SK-N-SH treated with all-trans-retinoic acid at 6 μM for 48 hours (cell line): Measurements from ENCODE around the gene PRKAB2.
"Not testable (repeated sequence)": the region's sequence is repeated elsewhere in the genome, so short reads cannot be mapped to it uniquely, and the experiment has no call there.

Experiments used
- ATAC-seq: fragments of 200-7000 bp; cut with Tn5 transposase; 3 replicates; pipeline ENCODE4 v1.9.1; 2020; ENCODE audit warnings: mild to moderate bottlenecking, moderate library complexity
- ARNTL ChIP-seq: fragments of 450-650 bp; formaldehyde crosslinking; IDR thresholded peaks from 2 replicates; pipeline ENCODE4 v1.5.0; 2020; ENCODE audit warnings: low read depth, mild to moderate bottlenecking, moderate library complexity, borderline replicate concordance
- BACH2 ChIP-seq: fragments of 250-450 bp; sonication (Bioruptor Pico); IDR thresholded peaks from 2 replicates; pipeline ENCODE4 v1.9.0; 2021; ENCODE audit warnings: mild to moderate bottlenecking, borderline replicate concordance
- CSDC2 ChIP-seq: fragments of 250-450 bp; sonication (Bioruptor Pico); IDR thresholded peaks from 2 replicates; pipeline ENCODE4 v1.5.0; 2020; ENCODE audit warnings: mild to moderate bottlenecking, moderate library complexity
- ESRRG ChIP-seq: fragments of 250-450 bp; sonication (Bioruptor Pico); IDR thresholded peaks from 2 replicates; pipeline ENCODE4 v1.6.1; 2021; ENCODE audit warnings: mild to moderate bottlenecking
- GLIS3 ChIP-seq: fragments of 250-450 bp; sonication (Bioruptor Pico); IDR thresholded peaks from 2 replicates; pipeline ENCODE4 v1.5.0; 2020; ENCODE audit warnings: mild to moderate bottlenecking, moderate library complexity
- ISL1 ChIP-seq: fragments of 250-450 bp; sonication (Bioruptor Pico); IDR thresholded peaks from 2 replicates; pipeline ENCODE4 v2.1.2; 2022; ENCODE audit warnings: mild to moderate bottlenecking, moderate library complexity
- OSR1 ChIP-seq: fragments of 250-450 bp; sonication (Bioruptor Pico); IDR thresholded peaks from 2 replicates; pipeline ENCODE4 v1.8.0; 2022; ENCODE audit warnings: moderate library complexity, mild to moderate bottlenecking, inconsistent platforms
- PPARA ChIP-seq: fragments of 250-450 bp; sonication (Bioruptor Pico); IDR thresholded peaks from 2 replicates; pipeline ENCODE4 v1.5.0; 2020; ENCODE audit warnings: mild to moderate bottlenecking, borderline replicate concordance
- RARB ChIP-seq: fragments of 250-450 bp; sonication (Bioruptor Pico); IDR thresholded peaks from 2 replicates; pipeline ENCODE4 v1.8.0; 2021; ENCODE audit warnings: mild to moderate bottlenecking, moderate library complexity
- TCF4 ChIP-seq: fragments of 250-450 bp; sonication (Bioruptor Pico); IDR thresholded peaks from 2 replicates; pipeline ENCODE4 v1.8.0; 2021; ENCODE audit warnings: mild to moderate bottlenecking, moderate library complexity, borderline replicate concordance
- TOX ChIP-seq: fragments of 250-450 bp; sonication (Bioruptor Pico); IDR thresholded peaks from 2 replicates; pipeline ENCODE4 v1.8.0; 2021; ENCODE audit warnings: mild to moderate bottlenecking, moderate library complexity, borderline replicate concordance
- ZC3H10 ChIP-seq: fragments of 250-450 bp; sonication (Bioruptor Pico); IDR thresholded peaks from 2 replicates; pipeline ENCODE4 v1.5.1; 2021; ENCODE audit warnings: mild to moderate bottlenecking, moderate library complexity
- ZFP3 ChIP-seq: fragments of 250-450 bp; sonication (Bioruptor Pico); IDR thresholded peaks from 2 replicates; pipeline ENCODE4 v1.5.0; 2020; ENCODE audit warnings: mild to moderate bottlenecking, moderate library complexity
- ZFP30 ChIP-seq: fragments of 450-650 bp; formaldehyde crosslinking; IDR thresholded peaks from 2 replicates; pipeline ENCODE4 v1.5.0; 2022; ENCODE audit warnings: mild to moderate bottlenecking, moderate library complexity
- ZNF565 ChIP-seq: fragments of 450-650 bp; formaldehyde crosslinking; conservative IDR thresholded peaks from 2 replicates; pipeline ENCODE4 v1.5.0; 2020; ENCODE audit warnings: low read depth, mild to moderate bottlenecking, moderate library complexity
- ZNF70 ChIP-seq: fragments of 450-650 bp; formaldehyde crosslinking; IDR thresholded peaks from 2 replicates; pipeline ENCODE4 v1.5.0; 2020; ENCODE audit warnings: mild to moderate bottlenecking, moderate library complexity
- ZNF8 ChIP-seq: fragments of 450-650 bp; formaldehyde crosslinking; IDR thresholded peaks from 2 replicates; pipeline ENCODE4 v1.5.0; 2020; ENCODE audit warnings: mild to moderate bottlenecking, moderate library complexity
- TF ChIP-seq, protein P1 (sequence below): fragments of 250-450 bp; sonication (Bioruptor Pico); IDR thresholded peaks from 2 replicates; pipeline ENCODE4 v1.8.0; 2021; ENCODE audit warnings: low read depth, mild to moderate bottlenecking, moderate library complexity, borderline replicate concordance
- TF ChIP-seq, protein P2 (sequence below): fragments of 250-450 bp; sonication (Bioruptor Pico); IDR thresholded peaks from 2 replicates; pipeline ENCODE4 v1.5.0; 2020; ENCODE audit warnings: mild to moderate bottlenecking, moderate library complexity
- TF ChIP-seq, protein P3 (sequence below): fragments of 250-450 bp; sonication (Bioruptor Pico); IDR thresholded peaks from 2 replicates; pipeline ENCODE4 v1.8.0; 2020; ENCODE audit warnings: mild to moderate bottlenecking, moderate library complexity, borderline replicate concordance

PRKAB2 gene

DNA sequence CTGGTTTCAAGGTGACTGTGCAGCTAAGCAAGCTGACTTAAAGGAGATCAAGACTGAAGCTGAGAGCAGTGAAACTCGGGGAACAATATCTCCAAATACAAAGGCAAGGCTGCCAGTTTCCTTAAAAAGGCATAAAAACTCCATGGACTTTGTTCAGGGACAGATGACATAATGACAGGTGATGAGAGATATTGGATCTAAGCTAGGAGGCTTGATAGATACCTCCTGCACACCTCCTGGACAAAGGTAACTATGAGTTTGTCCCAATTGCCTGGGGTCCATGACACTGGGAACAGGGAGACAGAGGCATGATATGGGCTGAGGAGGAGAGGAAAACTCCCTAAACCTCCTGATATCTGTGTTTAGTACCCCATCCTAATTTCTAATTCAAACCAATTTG is 55.2 kb downstream of the PRKAB2 start:
- no peak for ATAC-seq
- TF ChIP-seq RARB (CRISPR knock-in tag) (no peak), ESRRG (CRISPR knock-in tag) (no peak), TOX (CRISPR knock-in tag) (no peak), ZC3H10 (CRISPR knock-in tag) (no peak), ISL1 (CRISPR knock-in tag) (no peak), GLIS3 (CRISPR knock-in tag) (no peak), ZNF565 (CRISPR knock-in tag) (no peak), BACH2 (CRISPR knock-in tag) (no peak), TCF4 (CRISPR knock-in tag) (no peak), ZNF70 (CRISPR knock-in tag) (no peak), ARNTL (CRISPR knock-in tag) (no peak)
- TF ChIP-seq, protein P1, sequence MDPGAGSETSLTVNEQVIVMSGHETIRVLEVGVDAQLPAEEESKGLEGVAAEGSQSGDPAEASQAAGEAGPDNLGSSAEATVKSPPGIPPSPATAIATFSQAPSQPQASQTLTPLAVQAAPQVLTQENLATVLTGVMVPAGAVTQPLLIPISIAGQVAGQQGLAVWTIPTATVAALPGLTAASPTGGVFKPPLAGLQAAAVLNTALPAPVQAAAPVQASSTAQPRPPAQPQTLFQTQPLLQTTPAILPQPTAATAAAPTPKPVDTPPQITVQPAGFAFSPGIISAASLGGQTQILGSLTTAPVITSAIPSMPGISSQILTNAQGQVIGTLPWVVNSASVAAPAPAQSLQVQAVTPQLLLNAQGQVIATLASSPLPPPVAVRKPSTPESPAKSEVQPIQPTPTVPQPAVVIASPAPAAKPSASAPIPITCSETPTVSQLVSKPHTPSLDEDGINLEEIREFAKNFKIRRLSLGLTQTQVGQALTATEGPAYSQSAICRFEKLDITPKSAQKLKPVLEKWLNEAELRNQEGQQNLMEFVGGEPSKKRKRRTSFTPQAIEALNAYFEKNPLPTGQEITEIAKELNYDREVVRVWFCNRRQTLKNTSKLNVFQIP (CRISPR knock-in tag) = no peak

DNA sequence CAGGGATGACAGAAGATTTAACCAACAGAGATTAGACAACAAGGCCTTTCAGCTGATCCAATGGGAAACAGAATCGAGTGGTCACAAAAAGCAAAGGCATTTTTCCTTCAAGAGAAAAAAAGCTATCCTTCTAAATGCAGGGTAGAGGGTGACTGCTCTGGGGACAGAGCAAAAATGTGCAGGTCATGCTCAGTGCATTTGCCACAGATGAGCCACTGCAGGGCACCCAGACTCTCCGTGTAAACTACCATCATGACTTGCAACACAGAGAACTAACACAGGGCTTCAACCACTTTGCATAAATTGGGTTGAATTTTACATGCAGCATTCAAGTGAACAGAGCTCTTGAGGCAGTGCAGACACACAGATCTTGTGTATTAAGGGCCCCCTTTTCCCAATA is 56.8 kb downstream of the PRKAB2 start:
- no peak for ATAC-seq
- no peak for TF ChIP-seq ZNF565 (CRISPR knock-in tag)
- TF ChIP-seq TOX (CRISPR knock-in tag) = no peak
- no peak for TF ChIP-seq RARB (CRISPR knock-in tag)
- TF ChIP-seq CSDC2 (CRISPR knock-in tag) = no peak
- TF ChIP-seq PPARA = no peak
- TF ChIP-seq, protein P2, sequence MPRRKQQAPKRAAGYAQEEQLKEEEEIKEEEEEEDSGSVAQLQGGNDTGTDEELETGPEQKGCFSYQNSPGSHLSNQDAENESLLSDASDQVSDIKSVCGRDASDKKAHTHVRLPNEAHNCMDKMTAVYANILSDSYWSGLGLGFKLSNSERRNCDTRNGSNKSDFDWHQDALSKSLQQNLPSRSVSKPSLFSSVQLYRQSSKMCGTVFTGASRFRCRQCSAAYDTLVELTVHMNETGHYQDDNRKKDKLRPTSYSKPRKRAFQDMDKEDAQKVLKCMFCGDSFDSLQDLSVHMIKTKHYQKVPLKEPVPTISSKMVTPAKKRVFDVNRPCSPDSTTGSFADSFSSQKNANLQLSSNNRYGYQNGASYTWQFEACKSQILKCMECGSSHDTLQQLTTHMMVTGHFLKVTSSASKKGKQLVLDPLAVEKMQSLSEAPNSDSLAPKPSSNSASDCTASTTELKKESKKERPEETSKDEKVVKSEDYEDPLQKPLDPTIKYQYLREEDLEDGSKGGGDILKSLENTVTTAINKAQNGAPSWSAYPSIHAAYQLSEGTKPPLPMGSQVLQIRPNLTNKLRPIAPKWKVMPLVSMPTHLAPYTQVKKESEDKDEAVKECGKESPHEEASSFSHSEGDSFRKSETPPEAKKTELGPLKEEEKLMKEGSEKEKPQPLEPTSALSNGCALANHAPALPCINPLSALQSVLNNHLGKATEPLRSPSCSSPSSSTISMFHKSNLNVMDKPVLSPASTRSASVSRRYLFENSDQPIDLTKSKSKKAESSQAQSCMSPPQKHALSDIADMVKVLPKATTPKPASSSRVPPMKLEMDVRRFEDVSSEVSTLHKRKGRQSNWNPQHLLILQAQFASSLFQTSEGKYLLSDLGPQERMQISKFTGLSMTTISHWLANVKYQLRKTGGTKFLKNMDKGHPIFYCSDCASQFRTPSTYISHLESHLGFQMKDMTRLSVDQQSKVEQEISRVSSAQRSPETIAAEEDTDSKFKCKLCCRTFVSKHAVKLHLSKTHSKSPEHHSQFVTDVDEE (CRISPR knock-in tag) = no peak
- TF ChIP-seq ZFP3 (CRISPR knock-in tag) = no peak
- no peak for TF ChIP-seq OSR1 (CRISPR knock-in tag)

DNA sequence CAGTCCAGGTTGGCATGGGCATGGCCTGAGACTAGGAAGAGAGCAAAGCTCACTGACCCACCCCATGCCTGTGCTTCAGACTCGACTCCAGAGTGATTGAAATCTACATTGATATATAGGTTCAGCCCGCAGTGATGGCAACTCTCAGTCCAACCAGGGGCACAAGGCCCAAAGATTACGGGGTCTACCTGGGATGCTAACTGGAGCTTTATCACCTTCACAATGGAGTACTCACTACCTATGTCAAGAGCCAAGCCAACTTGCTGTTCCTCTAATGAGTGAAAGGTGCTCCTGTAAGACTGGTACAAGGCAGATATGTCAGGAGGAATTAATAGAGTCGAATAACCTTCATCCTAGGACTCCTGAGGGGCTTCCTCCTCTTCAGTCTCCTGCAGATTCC is 57.2 kb downstream of the PRKAB2 start:
- ATAC-seq = not testable (repeated sequence)

DNA sequence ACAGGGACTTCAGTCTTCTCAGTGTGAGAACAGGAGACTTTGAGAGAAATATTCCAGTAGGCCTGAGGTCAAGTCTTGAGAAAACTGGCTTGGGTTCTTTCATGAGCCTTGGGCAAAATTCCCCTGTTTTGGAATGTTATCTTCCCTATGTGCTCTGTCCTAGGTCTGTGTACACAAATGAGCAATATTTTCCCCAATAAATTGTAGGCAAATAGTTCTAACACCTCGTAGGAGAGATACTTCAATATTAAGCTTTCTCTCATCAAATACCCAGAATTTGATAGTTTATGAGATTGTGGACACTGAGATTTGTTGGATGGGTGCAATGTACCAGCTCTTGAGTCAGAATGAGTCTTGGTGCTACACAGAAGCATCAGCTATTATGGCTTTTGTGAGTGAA is 57.9 kb downstream of the PRKAB2 start:
- ATAC-seq = not testable (repeated sequence)

DNA sequence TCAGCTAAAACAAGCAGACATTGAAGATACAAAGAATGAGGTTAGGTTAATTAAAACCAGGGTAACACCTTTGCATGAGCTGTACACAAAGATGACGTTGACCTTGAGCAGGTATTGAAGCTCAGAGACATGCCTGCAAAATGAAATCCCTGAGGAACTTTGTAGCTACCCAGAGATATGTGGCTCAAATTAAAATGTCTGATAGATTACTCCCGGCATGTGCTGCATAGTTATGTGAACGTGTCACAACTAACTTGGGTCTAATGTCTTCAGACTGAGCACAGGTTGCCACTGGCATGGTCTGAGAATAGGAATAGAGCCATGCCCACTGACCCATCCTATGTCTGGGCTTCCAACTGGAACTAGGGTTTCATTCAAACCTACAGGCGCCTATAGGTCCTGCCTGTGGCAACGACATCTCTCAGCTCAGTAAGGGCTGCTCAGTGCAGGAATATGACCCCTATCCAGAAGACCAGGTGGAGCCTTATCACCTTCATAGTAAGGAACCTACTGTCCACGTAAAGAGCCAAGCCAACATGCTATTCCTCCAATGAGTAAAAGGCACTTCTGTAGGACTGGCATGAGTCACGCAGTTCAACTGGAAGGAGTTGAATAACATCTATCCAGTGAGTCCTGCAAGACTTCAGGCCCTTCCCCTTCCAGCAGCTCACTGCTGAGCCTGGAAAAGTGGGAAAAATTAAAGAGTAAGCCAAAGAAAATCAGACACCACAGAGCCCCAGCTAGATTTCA is 60.7 kb downstream of the PRKAB2 start:
- no peak for ATAC-seq
- TF ChIP-seq ESRRG (CRISPR knock-in tag) (no peak), ZC3H10 (CRISPR knock-in tag) (no peak), ZFP3 (CRISPR knock-in tag) (no peak), ARNTL (CRISPR knock-in tag) (no peak), GLIS3 (CRISPR knock-in tag) (no peak), ZNF8 (CRISPR knock-in tag) (no peak)
- TF ChIP-seq, protein P1 (CRISPR knock-in tag) = no peak

DNA sequence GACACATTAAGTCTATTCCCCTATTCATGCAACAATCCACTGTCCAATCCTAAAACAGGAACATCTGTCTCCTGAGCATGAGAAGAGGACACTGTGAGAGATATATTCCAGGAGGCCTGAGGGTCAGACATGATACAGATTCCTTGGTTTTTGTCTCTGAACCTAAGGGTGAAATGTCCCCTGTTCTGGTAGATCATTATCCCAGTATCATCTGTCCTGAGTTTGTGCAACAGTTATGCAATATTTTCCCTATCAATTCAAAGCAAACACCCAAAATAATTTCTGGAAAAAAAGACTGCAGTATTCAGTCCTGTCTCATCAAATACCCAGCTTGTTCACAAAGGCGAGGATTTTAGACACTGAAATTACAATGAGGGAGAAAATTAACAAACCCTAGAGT is 61.4 kb downstream of the PRKAB2 start:
- ATAC-seq = no peak
- TF ChIP-seq ZFP30 (CRISPR knock-in tag) (no peak), ZNF70 (CRISPR knock-in tag) (no peak), BACH2 (CRISPR knock-in tag) (no peak), ESRRG (CRISPR knock-in tag) (no peak), ZNF8 (CRISPR knock-in tag) (no peak), TCF4 (CRISPR knock-in tag) (no peak), ARNTL (CRISPR knock-in tag) (no peak), PPARA (no peak), RARB (CRISPR knock-in tag) (no peak), GLIS3 (CRISPR knock-in tag) (no peak)
- TF ChIP-seq, protein P2 (CRISPR knock-in tag) = no peak
- TF ChIP-seq, protein P3, sequence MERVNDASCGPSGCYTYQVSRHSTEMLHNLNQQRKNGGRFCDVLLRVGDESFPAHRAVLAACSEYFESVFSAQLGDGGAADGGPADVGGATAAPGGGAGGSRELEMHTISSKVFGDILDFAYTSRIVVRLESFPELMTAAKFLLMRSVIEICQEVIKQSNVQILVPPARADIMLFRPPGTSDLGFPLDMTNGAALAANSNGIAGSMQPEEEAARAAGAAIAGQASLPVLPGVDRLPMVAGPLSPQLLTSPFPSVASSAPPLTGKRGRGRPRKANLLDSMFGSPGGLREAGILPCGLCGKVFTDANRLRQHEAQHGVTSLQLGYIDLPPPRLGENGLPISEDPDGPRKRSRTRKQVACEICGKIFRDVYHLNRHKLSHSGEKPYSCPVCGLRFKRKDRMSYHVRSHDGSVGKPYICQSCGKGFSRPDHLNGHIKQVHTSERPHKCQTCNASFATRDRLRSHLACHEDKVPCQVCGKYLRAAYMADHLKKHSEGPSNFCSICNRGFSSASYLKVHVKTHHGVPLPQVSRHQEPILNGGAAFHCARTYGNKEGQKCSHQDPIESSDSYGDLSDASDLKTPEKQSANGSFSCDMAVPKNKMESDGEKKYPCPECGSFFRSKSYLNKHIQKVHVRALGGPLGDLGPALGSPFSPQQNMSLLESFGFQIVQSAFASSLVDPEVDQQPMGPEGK = no peak
